Stimulated activated naive B cell treated with anti-CD40 and anti-IgM and Interleukin-4, amounts not matched to agents 10 μg/mL and 1 μg/mL and 100 μg/mL, for 72 hours (primary cell): ENCODE results near the gene AGTRAP.

ENCODE experiments used
- ATAC-seq, 2 donors: fragments of 150-1000 bp; cut with Tn5 transposase; replicated peaks; 2 replicates each; pipeline ENCODE4 v1.10.0; 2021; ENCODE audit warnings: moderate library complexity in 1 of 2
- DNase-seq: peaks from one replicate; pipeline ENCODE4 v3.0.0; 2021
- H3K27ac Mint-ChIP-seq: one replicate; pipeline ENCODE4 v1.8.0; 2022; ENCODE audit warnings: mild to moderate bottlenecking, mixed read lengths
- H3K27me3 Mint-ChIP-seq, 2 donors: one replicate each; pipeline ENCODE4 v1.8.0; 2022; ENCODE audit warnings: mixed read lengths in 2 of 2
- H3K36me3 Mint-ChIP-seq, 2 donors: one replicate each; pipeline ENCODE4 v1.8.0; 2022; ENCODE audit warnings: mixed read lengths in 2 of 2, mild to moderate bottlenecking in 1 of 2
- H3K4me1 Mint-ChIP-seq, 2 donors: one replicate each; pipeline ENCODE4 v1.8.0; 2022; ENCODE audit warnings: mixed read lengths in 2 of 2, mild to moderate bottlenecking in 1 of 2
- H3K4me3 Mint-ChIP-seq, 2 donors: one replicate each; pipeline ENCODE4 v1.8.0; 2022; ENCODE audit warnings: mild to moderate bottlenecking in 2 of 2, mixed read lengths in 2 of 2, moderate library complexity in 1 of 2
- H3K9me3 Mint-ChIP-seq, 2 donors: one replicate each; pipeline ENCODE4 v1.8.0; 2022; ENCODE audit warnings: mixed read lengths in 2 of 2, mild to moderate bottlenecking in 1 of 2

The AGTRAP gene

GRCh38 chr1:11795238-11795890 is 59.4 kb downstream of the AGTRAP start:
- Mint-ChIP-seq H3K27me3 (no peaks in the 10 kb centered on the region), H3K9me3 (no peaks in the 10 kb centered on the region), H3K27ac (peak overlapping the region; percentile 52), H3K4me1 (peaks cover 24 to 34% of the 10 kb centered on the region in 2 donors), H3K4me3 (no peak overlapping the region), H3K36me3 (peaks cover 50 to 65% of the 10 kb centered on the region in 2 donors)
- ATAC-seq = no peak
- DNase-seq = no peak

GRCh38 chr1:11796036-11796828 is 60.3 kb downstream of the AGTRAP start:
- Mint-ChIP-seq H3K4me3 (peak overlapping the region in 1 of 2 donors; percentile 41), H3K27ac (peak overlapping the region; percentile 20), H3K4me1 (peaks cover 18 to 32% of the 10 kb centered on the region in 2 donors), H3K36me3 (peaks cover 53 to 68% of the 10 kb centered on the region in 2 donors), H3K9me3 (no peaks in the 10 kb centered on the region), H3K27me3 (no peaks in the 10 kb centered on the region)
- DNase-seq (no peak), ATAC-seq (peak; percentile 65 to 77)

DNA sequence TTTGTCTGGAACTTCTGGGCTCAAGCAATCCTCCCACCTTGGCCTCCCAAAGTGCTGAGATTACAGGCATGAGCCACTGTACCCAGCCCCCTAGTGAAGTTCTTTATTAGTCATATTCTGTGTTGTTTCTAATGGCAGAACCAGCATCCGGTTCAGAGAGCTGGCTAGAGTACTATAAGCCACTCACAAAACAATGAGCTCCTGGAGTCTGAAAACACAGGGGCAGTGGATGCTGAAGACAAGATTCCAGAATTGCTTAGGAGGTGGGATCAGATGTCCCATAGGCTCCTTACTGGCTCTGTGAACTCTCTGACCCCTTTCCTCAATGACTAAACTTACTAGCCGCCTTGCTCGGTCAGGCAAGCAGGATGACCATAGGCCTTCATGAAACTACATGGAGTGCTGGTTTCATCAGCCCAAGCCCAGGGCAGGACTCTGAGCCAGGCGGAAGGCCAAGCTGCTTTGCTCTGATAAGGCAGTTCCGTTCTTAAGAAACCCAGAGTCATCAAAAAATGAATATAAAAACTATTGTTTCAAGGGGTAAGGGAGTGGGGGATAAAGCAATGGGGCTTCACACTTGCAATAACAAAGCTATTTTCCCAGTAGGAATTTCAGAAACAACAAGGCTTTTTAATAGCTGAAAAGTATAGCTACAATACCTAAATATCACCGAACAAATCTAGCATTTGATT is 61.7 kb downstream of the AGTRAP start:
- H3K36me3 Mint-ChIP-seq = peaks cover 48 to 64% of the 10 kb centered on the region in 2 donors

GRCh38 chr1:11799099-11799498 is 63.2 kb downstream of the AGTRAP start:
- H3K27me3 Mint-ChIP-seq = no peaks in the 10 kb centered on the region
- H3K4me1 Mint-ChIP-seq = peaks cover 24 to 45% of the 10 kb centered on the region in 2 donors
- no peak overlapping the region for H3K4me3 Mint-ChIP-seq
- peak overlapping the region; percentile 79 for H3K27ac Mint-ChIP-seq
- ATAC-seq (no peak), DNase-seq (no peak)
- no peaks in the 10 kb centered on the region for H3K9me3 Mint-ChIP-seq
- H3K36me3 Mint-ChIP-seq = peaks cover 54 to 73% of the 10 kb centered on the region in 2 donors

More for the DNA sequence above, 61.7 kb downstream of the AGTRAP start:
- Mint-ChIP-seq H3K9me3 (no peaks in the 10 kb centered on the region), H3K4me1 (peaks cover 12 to 32% of the 10 kb centered on the region in 2 donors), H3K27ac (no peak overlapping the region), H3K4me3 (no peak overlapping the region), H3K27me3 (no peaks in the 10 kb centered on the region)
- DNase-seq (no peak), ATAC-seq (no peak)

- ATAC-seq (no peak), DNase-seq (no peak)
- no peaks in the 10 kb centered on the region for H3K27me3 Mint-ChIP-seq
- H3K4me3 Mint-ChIP-seq = no peak overlapping the region
- no peaks in the 10 kb centered on the region for H3K9me3 Mint-ChIP-seq
- peaks cover 25 to 53% of the 10 kb centered on the region in 2 donors for H3K4me1 Mint-ChIP-seq
- H3K36me3 Mint-ChIP-seq = peaks cover 47 to 70% of the 10 kb centered on the region in 2 donors
- H3K27ac Mint-ChIP-seq = no peak overlapping the region
Observed at GRCh38 chr1:11799896-11800295, 64.0 kb downstream of the AGTRAP start.

- DNase-seq = no peak
- Mint-ChIP-seq H3K27ac (no peak overlapping the region), H3K4me3 (no peak overlapping the region), H3K4me1 (peaks cover 25 to 53% of the 10 kb centered on the region in 2 donors), H3K27me3 (no peaks in the 10 kb centered on the region), H3K9me3 (no peaks in the 10 kb centered on the region), H3K36me3 (peaks cover 46 to 66% of the 10 kb centered on the region in 2 donors)
- ATAC-seq = no peak
Observed at GRCh38 chr1:11800391-11800755, 64.4 kb downstream of the AGTRAP start.
